Fibroblast of the aortic adventitia (primary cell): ENCODE measurements around the gene CEP112. TPM values are rescaled to one million over a fixed set of nuclear protein-coding genes. Genes with fewer than 3 reads are reported as not detected.

Experiments
- DNase-seq: peaks from one replicate; pipeline ENCODE4 v3.0.0-alpha.2; 2010; ENCODE audit warnings: low read depth
- H3K4me3 ChIP-seq: 2 replicates; pipeline ENCODE4 v1.5.1; 2011; ENCODE audit warnings: low read depth, mild to moderate bottlenecking, control low read depth, low read length, moderate library complexity
- CTCF ChIP-seq: IDR thresholded peaks from 2 replicates; pipeline ENCODE4 v1.5.1; 2011; ENCODE audit warnings: mild to moderate bottlenecking, low read length, control low read depth, inconsistent platforms; ENCODE audit not compliant: insufficient read depth
- total RNA-seq: library from RNA; depleted of rRNA; stranded (reverse); fragments of >200 nt; gene quantifications from 2 replicates; pipeline ENCODE4 v1.2.3, GENCODE V29; 2012; ENCODE audit warnings: low replicate concordance

The CEP112 gene
- total RNA-seq, 1 donor: 7.2 TPM

- no peak for DNase-seq
- no peak overlapping the region for H3K4me3 ChIP-seq
- TF ChIP-seq CTCF: no peak
Observed at GRCh38 chr17:65801513-65801912, 390.4 kb downstream of the CEP112 start.

- no peak for TF ChIP-seq CTCF
- no peak for DNase-seq
- H3K4me3 ChIP-seq: no peak overlapping the region
Observed at GRCh38 chr17:65800655-65801054, 391.3 kb downstream of the CEP112 start.

GRCh38 chr17:65799869-65800268, 392.1 kb downstream of the CEP112 start:
- DNase-seq: no peak
- no peak for TF ChIP-seq CTCF
- H3K4me3 ChIP-seq: no peak overlapping the region

- TF ChIP-seq CTCF: no peak
- no peak for DNase-seq
- no peak overlapping the region for H3K4me3 ChIP-seq
Observed at GRCh38 chr17:65799454-65799853, 392.5 kb downstream of the CEP112 start.

- DNase-seq: no peak
- no peak overlapping the region for H3K4me3 ChIP-seq
- no peak for TF ChIP-seq CTCF
Observed at GRCh38 chr17:65797809-65798208, 394.1 kb downstream of the CEP112 start.

- DNase-seq: no peak
- H3K4me3 ChIP-seq: no peak overlapping the region
- no peak for TF ChIP-seq CTCF
Observed at GRCh38 chr17:65797101-65797500, 394.8 kb downstream of the CEP112 start.

- H3K4me3 ChIP-seq: no peak overlapping the region
- peak; percentile 50 for TF ChIP-seq CTCF
- DNase-seq: peak; percentile 35
Observed at GRCh38 chr17:65794572-65794971, 397.4 kb downstream of the CEP112 start.
